ENCODE data around the gene ADAMTS3. TPM values are rescaled to one million over a fixed set of nuclear protein-coding genes. Genes with fewer than 3 reads are reported as not detected.

The ADAMTS3 gene
- total and polyA plus RNA-seq, 2 experiments from 2014 or later, result 1.2 to 3.7 TPM

DNA sequence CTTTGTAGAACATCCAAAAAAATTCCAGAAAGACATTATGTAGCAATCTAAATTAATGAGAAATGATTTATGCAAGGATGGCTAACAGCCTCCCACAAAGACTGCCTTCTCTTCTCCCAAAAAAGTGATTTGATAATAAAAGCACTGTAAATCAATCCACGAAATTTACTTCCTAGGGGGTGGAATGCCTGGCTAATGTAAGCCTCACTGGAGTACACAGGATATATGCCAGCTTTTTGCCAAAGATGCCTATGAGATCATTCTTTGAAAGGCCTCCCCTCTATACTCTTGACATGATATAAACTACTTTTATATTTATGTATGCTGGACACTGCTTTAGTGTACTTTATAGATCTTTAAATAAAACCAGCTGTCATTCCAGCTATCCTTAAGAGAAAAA, 211.1 kb downstream of the ADAMTS3 start:
- Histone ChIP-seq H3F3A (replicated peaks; ENCODE audit: low read depth) (no peaks in the 10 kb centered on the region), H3K4me2 (no peak overlapping the region), H3K27me3 (ENCODE audit: insufficient read depth) (no peaks in the 10 kb centered on the region), H3K9me2 (ENCODE audit: insufficient read depth) (no peaks in the 10 kb centered on the region), H4K20me1 (replicated peaks; ENCODE audit: insufficient read depth) (no peaks in the 10 kb centered on the region), H3K4me3 (no peak overlapping the region), H3K36me3 (ENCODE audit: insufficient read depth) (no peaks in the 10 kb centered on the region), H3K79me2 (replicated peaks; ENCODE audit: insufficient read depth) (no peaks in the 10 kb centered on the region), H3K4me1 (ENCODE audit: insufficient read depth) (no peaks in the 10 kb centered on the region), H2AFZ (no peak overlapping the region), H3K27ac (ENCODE audit: low read depth) (no peak overlapping the region)
- Mint-ChIP-seq H3K27me3 (ENCODE audit: insufficient read depth, low read depth, poor library complexity) (no peaks in the 10 kb centered on the region), H3K36me3 (ENCODE audit: low read depth) (no peaks in the 10 kb centered on the region), H3K9me3 (no peaks in the 10 kb centered on the region), H3K4me1 (no peaks in the 10 kb centered on the region), H3K27ac (peak overlapping the region; percentile 62; the same call in 1 of the 2 replicates), H3K4me3 (no peak overlapping the region)
- DNase-seq (ENCODE audit: low spot score), result no peak
- TF ChIP-seq JUNB (IDR thresholded peaks at IDR 0.05; ENCODE audit: unreplicated experiment) (no peak), EZH2phosphoT487 (IDR thresholded peaks at IDR 0.05; ENCODE audit: unreplicated experiment) (no peak), EZH2 (IDR thresholded peaks at IDR 0.05; ENCODE audit: low read depth, unreplicated experiment) (no peak), ZNF114 (CRISPR knock-in tag; IDR thresholded peaks at IDR 0.05) (no peak), CREB1 (CRISPR knock-in tag; IDR thresholded peaks at IDR 0.05; ENCODE audit: low read depth) (no peak), POLR2AphosphoS5 (IDR thresholded peaks at IDR 0.05; ENCODE audit: low read depth) (no peak), NANOG (IDR thresholded peaks at IDR 0.05; ENCODE audit: borderline replicate concordance) (no peak), STAT1 (IDR thresholded peaks at IDR 0.05; ENCODE audit: unreplicated experiment) (no peak)
- TF ChIP-seq, protein P1, sequence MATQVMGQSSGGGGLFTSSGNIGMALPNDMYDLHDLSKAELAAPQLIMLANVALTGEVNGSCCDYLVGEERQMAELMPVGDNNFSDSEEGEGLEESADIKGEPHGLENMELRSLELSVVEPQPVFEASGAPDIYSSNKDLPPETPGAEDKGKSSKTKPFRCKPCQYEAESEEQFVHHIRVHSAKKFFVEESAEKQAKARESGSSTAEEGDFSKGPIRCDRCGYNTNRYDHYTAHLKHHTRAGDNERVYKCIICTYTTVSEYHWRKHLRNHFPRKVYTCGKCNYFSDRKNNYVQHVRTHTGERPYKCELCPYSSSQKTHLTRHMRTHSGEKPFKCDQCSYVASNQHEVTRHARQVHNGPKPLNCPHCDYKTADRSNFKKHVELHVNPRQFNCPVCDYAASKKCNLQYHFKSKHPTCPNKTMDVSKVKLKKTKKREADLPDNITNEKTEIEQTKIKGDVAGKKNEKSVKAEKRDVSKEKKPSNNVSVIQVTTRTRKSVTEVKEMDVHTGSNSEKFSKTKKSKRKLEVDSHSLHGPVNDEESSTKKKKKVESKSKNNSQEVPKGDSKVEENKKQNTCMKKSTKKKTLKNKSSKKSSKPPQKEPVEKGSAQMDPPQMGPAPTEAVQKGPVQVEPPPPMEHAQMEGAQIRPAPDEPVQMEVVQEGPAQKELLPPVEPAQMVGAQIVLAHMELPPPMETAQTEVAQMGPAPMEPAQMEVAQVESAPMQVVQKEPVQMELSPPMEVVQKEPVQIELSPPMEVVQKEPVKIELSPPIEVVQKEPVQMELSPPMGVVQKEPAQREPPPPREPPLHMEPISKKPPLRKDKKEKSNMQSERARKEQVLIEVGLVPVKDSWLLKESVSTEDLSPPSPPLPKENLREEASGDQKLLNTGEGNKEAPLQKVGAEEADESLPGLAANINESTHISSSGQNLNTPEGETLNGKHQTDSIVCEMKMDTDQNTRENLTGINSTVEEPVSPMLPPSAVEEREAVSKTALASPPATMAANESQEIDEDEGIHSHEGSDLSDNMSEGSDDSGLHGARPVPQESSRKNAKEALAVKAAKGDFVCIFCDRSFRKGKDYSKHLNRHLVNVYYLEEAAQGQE (IDR thresholded peaks at IDR 0.05; ENCODE audit: unreplicated experiment), result no peak
- TF ChIP-seq, protein P2, sequence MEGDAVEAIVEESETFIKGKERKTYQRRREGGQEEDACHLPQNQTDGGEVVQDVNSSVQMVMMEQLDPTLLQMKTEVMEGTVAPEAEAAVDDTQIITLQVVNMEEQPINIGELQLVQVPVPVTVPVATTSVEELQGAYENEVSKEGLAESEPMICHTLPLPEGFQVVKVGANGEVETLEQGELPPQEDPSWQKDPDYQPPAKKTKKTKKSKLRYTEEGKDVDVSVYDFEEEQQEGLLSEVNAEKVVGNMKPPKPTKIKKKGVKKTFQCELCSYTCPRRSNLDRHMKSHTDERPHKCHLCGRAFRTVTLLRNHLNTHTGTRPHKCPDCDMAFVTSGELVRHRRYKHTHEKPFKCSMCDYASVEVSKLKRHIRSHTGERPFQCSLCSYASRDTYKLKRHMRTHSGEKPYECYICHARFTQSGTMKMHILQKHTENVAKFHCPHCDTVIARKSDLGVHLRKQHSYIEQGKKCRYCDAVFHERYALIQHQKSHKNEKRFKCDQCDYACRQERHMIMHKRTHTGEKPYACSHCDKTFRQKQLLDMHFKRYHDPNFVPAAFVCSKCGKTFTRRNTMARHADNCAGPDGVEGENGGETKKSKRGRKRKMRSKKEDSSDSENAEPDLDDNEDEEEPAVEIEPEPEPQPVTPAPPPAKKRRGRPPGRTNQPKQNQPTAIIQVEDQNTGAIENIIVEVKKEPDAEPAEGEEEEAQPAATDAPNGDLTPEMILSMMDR (conservative IDR thresholded peaks at IDR 0.05; ENCODE audit: low read depth in 2 of 2), result no peak
- TF ChIP-seq, protein P3, sequence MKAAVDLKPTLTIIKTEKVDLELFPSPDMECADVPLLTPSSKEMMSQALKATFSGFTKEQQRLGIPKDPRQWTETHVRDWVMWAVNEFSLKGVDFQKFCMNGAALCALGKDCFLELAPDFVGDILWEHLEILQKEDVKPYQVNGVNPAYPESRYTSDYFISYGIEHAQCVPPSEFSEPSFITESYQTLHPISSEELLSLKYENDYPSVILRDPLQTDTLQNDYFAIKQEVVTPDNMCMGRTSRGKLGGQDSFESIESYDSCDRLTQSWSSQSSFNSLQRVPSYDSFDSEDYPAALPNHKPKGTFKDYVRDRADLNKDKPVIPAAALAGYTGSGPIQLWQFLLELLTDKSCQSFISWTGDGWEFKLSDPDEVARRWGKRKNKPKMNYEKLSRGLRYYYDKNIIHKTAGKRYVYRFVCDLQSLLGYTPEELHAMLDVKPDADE (IDR thresholded peaks at IDR 0.05), result no peak
- TF ChIP-seq, protein P4, sequence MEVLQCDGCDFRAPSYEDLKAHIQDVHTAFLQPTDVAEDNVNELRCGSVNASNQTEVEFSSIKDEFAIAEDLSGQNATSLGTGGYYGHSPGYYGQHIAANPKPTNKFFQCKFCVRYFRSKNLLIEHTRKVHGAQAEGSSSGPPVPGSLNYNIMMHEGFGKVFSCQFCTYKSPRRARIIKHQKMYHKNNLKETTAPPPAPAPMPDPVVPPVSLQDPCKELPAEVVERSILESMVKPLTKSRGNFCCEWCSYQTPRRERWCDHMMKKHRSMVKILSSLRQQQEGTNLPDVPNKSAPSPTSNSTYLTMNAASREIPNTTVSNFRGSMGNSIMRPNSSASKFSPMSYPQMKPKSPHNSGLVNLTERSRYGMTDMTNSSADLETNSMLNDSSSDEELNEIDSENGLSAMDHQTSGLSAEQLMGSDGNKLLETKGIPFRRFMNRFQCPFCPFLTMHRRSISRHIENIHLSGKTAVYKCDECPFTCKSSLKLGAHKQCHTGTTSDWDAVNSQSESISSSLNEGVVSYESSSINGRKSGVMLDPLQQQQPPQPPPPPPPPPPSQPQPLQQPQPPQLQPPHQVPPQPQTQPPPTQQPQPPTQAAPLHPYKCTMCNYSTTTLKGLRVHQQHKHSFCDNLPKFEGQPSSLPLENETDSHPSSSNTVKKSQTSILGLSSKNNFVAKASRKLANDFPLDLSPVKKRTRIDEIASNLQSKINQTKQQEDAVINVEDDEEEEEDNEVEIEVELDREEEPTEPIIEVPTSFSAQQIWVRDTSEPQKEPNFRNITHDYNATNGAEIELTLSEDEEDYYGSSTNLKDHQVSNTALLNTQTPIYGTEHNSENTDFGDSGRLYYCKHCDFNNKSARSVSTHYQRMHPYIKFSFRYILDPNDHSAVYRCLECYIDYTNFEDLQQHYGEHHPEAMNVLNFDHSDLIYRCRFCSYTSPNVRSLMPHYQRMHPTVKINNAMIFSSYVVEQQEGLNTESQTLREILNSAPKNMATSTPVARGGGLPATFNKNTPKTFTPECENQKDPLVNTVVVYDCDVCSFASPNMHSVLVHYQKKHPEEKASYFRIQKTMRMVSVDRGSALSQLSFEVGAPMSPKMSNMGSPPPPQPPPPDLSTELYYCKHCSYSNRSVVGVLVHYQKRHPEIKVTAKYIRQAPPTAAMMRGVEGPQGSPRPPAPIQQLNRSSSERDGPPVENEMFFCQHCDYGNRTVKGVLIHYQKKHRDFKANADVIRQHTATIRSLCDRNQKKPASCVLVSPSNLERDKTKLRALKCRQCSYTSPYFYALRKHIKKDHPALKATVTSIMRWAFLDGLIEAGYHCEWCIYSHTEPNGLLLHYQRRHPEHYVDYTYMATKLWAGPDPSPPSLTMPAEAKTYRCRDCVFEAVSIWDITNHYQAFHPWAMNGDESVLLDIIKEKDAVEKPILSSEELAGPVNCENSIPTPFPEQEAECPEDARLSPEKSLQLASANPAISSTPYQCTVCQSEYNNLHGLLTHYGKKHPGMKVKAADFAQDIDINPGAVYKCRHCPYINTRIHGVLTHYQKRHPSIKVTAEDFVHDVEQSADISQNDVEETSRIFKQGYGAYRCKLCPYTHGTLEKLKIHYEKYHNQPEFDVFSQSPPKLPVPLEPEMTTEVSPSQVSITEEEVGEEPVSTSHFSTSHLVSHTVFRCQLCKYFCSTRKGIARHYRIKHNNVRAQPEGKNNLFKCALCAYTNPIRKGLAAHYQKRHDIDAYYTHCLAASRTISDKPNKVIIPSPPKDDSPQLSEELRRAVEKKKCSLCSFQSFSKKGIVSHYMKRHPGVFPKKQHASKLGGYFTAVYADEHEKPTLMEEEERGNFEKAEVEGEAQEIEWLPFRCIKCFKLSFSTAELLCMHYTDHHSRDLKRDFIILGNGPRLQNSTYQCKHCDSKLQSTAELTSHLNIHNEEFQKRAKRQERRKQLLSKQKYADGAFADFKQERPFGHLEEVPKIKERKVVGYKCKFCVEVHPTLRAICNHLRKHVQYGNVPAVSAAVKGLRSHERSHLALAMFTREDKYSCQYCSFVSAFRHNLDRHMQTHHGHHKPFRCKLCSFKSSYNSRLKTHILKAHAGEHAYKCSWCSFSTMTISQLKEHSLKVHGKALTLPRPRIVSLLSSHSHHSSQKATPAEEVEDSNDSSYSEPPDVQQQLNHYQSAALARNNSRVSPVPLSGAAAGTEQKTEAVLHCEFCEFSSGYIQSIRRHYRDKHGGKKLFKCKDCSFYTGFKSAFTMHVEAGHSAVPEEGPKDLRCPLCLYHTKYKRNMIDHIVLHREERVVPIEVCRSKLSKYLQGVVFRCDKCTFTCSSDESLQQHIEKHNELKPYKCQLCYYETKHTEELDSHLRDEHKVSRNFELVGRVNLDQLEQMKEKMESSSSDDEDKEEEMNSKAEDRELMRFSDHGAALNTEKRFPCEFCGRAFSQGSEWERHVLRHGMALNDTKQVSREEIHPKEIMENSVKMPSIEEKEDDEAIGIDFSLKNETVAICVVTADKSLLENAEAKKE (CRISPR knock-in tag; IDR thresholded peaks at IDR 0.05), result no peak
- no peak for ATAC-seq
